Mammary epithelial cell (primary cell): ENCODE results near the gene FARSB.

ENCODE experiments used
- EZH2 ChIP-seq: IDR thresholded peaks from 2 replicates; pipeline ENCODE4 v1.6.1; 2012; ENCODE audit warnings: low read length, inconsistent platforms, borderline replicate concordance
- TF ChIP-seq, protein P1 (sequence below), 2 donors: IDR thresholded peaks in 1 of 2; conservative IDR thresholded peaks in 1 of 2; 2 replicates each; pipeline ENCODE4 v1.5.1; 2011 to 2012; ENCODE audit warnings: inconsistent platforms in 2 of 2, low read length in 2 of 2, mild to moderate bottlenecking in 2 of 2, control low read depth in 1 of 2, low read depth in 1 of 2; ENCODE audit not compliant: insufficient read depth in 1 of 2; ENCODE audit errors: extremely low read depth in 1 of 2

GRCh38 chr2:222526480-222527277 is 129.2 kb downstream of the FARSB start:
- TF ChIP-seq, protein P1, sequence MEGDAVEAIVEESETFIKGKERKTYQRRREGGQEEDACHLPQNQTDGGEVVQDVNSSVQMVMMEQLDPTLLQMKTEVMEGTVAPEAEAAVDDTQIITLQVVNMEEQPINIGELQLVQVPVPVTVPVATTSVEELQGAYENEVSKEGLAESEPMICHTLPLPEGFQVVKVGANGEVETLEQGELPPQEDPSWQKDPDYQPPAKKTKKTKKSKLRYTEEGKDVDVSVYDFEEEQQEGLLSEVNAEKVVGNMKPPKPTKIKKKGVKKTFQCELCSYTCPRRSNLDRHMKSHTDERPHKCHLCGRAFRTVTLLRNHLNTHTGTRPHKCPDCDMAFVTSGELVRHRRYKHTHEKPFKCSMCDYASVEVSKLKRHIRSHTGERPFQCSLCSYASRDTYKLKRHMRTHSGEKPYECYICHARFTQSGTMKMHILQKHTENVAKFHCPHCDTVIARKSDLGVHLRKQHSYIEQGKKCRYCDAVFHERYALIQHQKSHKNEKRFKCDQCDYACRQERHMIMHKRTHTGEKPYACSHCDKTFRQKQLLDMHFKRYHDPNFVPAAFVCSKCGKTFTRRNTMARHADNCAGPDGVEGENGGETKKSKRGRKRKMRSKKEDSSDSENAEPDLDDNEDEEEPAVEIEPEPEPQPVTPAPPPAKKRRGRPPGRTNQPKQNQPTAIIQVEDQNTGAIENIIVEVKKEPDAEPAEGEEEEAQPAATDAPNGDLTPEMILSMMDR (conservative IDR thresholded peaks at IDR 0.05 in 1 of 2, IDR thresholded peaks at IDR 0.05 in 1 of 2; ENCODE audit: extremely low read depth in 1 of 2, insufficient read depth in 1 of 2, low read depth in 1 of 2, low read length in 2 of 2): no peak
- no peak for TF ChIP-seq EZH2
